ENCODE results near the gene DAGLA.

- TF ChIP-seq CTCF (IDR thresholded peaks at IDR 0.05; ENCODE audit: low read length) (no peak), EZH2 (IDR thresholded peaks at IDR 0.05; ENCODE audit: borderline replicate concordance, low read length) (no peak)
Measured at GRCh38 chr11:61750631-61751273, 70.6 kb downstream of the DAGLA start.

All from OCI-LY1 (cell line).